ENCODE data around the gene LYRM4.
A peak's percentile ranks its signal among the peaks of the same experiment; 100 is the strongest.

The LYRM4 gene

GRCh38 chr6:5260661-5261544, at the start of gene LYRM4, which contains the start of gene FARS2:
TSS of gene LYRM4 (minus strand) at chr6:5260950. CDS start at chr6:5260733, 217 bp downstream.
TSS of gene FARS2 (plus strand) at chr6:5261513.
- peak; percentile 89 for DNase-seq (ENCODE audit: low spot score)

DNA sequence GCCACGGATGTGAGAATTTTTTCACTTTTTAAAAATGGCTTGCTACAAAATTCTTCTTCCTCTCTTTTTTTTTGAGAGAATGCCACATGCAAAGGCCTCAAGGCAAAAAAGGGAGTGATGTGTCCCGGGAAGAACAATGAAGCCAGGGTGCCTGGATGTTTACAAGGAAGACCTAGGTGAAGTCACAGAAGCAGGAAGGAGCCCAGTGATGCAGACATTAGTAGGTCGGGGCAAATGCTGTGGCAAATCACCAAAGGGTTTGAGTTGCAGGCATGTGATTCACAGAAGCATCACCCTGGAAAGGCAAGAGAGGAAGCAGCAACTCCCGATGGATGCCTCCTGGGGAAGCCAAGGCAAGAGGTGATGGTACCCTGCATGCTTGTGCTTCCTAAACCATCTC, 47.3 kb upstream of the LYRM4 start:
- no peak for DNase-seq (ENCODE audit: low spot score)

- no peak for DNase-seq (ENCODE audit: low spot score)
Observed at GRCh38 chr6:5307058-5307457, 46.3 kb upstream of the LYRM4 start.

- DNase-seq (ENCODE audit: low spot score) = no peak
Observed at GRCh38 chr6:5305968-5306626, 45.3 kb upstream of the LYRM4 start.

GRCh38 chr6:5303682-5304081, 42.9 kb upstream of the LYRM4 start:
- no peak for DNase-seq (ENCODE audit: low spot score)

GRCh38 chr6:5302995-5303622, 42.4 kb upstream of the LYRM4 start:
- no peak for DNase-seq (ENCODE audit: low spot score)

DNA sequence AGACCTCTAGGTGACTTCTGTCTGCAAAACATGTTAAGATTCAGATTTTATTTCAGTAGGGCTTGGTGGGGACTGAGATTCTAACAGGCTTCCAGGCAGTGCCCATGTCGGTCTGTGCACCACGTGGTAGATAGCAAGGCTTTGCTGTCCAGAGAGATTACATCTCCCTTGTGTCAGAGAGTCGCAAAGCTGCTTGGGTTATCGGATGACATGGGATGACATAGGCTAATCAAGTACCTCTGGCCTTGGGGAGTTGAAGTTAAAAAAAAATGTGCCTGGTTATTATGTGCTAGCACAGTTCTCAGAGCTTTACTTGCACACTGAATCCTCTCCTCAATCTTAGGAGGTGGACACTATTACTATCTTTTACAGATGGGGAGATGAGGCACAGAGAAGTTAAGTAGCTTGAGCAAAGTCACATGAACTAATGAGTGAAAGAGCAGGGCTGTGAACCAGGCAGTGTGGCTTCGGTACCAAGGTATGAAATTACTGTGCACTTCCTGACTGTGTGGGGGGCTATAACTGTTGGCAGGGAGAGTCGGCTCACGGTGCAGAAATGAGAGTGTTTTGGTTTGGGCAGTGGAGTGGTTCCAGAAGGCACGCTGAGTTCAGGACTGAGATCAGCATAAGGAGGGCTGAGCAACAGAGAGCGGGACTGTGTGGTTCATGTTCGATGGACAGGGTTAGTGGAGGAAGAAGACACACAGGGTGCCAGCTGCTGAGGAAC, 41.6 kb upstream of the LYRM4 start:
- DNase-seq (ENCODE audit: low spot score) = no peak

GRCh38 chr6:5300206-5300764, 39.5 kb upstream of the LYRM4 start:
- no peak for DNase-seq (ENCODE audit: low spot score)

- no peak for DNase-seq (ENCODE audit: low spot score)
Observed at GRCh38 chr6:5295623-5296022, 34.9 kb upstream of the LYRM4 start.

DNA sequence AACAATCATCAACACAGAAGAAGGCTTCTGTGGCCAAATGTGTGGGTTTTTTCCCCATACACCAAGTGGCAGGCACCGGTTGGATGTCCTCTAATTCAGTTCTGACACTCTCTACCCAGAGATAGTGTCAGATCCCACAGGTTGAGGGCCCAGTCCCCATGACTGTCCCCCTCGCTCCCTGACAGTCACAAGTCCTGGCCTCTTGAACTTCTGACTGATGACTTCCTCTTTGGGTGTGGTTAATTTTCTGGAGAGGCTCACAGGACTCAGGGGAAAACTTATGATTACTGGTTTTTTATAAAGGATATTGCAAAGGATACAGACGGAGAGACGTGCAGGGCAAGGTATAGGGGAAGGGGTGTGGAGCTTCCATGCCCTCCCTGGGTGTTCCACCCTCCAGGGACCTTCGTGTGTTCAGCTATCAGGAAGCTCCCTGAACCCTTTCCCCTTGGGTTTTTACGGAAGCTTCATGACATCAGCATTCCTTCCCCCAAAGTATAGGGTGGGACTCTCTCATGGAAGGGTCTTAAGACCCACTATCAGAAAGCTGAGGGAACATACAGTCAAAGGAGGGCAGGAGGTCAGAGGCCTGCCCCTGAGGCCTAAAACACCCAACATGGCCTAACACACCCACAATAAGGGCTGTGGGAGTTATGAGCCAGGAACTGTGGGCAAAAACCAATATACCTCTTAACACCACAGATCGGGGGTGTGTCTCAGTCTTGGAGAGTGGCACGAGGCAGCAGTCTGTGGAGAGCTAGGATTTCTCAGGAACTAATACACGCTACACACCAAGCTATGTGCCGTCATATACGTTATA, 33.9 kb upstream of the LYRM4 start:
- DNase-seq (ENCODE audit: low spot score) = no peak

- no peak for DNase-seq (ENCODE audit: low spot score)
Observed at GRCh38 chr6:5293692-5294091, 32.9 kb upstream of the LYRM4 start.

GRCh38 chr6:5292154-5292553, 31.4 kb upstream of the LYRM4 start:
- DNase-seq (ENCODE audit: low spot score) = no peak

DNA sequence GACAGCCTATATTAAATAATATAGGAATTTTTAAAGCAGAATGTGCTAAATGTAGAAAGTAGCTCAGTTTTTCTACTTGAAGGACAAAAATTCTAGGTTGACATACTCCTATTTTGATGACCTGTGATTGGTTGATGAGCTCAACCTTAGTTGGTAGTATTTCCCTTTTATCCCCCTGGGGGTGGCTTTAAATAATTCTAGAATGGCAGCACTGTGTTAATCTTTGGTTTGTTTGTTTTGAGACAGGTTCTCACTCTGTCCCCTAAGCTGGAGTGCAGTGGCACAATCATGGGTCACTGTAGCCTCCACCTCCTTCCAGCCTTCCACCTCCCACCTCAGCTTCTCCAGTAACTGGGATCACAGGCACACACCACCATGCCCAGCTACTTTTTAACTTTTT, 29.8 kb upstream of the LYRM4 start:
- no peak for DNase-seq (ENCODE audit: low spot score)

- no peak for DNase-seq (ENCODE audit: low spot score)
Observed at GRCh38 chr6:5290097-5290496, 29.3 kb upstream of the LYRM4 start.

- DNase-seq (ENCODE audit: low spot score) = no peak
Observed at GRCh38 chr6:5287966-5288297, 27.2 kb upstream of the LYRM4 start.

DNA sequence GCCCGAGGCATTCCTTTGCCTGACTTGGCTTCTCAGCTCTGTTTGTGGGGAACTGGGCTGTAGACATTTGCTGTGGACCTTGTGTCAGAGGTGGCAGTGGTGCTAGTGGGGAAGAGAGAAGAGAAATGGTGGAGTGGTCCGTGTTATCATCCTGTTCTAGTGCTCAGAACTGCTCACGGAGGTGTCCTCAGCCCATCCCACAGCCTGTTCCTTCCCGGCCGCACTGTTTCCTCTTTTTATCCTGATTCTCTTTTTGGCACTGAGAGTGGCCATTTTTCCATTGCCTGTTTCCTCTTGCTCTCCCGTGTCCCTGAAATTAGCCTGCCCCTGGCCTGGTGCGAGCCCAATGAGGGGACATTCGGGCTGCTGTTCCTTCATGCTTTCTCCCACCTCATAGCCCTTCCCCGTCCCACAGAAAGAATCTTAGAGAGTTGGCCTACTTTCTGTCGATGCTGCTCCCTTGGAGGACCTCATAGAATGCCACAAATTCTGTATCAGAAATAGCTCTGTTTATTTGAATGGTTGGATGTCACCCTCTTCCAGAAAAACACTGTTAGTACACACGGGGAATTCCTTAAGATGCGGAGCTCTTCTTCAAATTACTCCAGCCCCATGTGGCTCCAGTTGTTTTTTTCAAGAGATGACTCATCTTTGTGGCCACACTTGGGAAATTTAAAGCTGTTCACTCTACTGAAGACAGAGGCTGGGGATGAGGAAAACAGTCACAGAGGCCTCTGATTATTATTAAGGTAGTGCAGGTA, 26.6 kb upstream of the LYRM4 start:
- DNase-seq (ENCODE audit: low spot score) = peak; percentile 53

DNA sequence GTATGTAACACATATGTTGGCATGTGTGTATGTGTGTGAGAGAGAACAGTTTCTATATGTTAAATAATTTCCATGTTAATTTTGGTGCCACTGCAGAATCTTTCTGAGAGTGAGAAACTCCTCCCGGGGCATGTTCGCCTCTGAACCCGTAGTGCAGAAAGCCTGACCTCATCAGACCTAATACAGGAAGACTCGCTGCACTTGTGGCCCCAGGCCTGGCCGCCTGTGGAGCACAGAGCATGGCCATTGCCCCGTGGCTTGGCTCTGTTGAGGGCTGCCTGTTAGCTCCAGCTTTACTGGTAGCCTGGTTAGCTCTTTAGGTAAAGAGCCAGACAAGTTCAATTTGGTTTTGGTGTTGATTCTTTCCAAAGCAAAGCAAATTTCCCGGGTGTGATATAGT, 26.0 kb upstream of the LYRM4 start:
- no peak for DNase-seq (ENCODE audit: low spot score)

DNA sequence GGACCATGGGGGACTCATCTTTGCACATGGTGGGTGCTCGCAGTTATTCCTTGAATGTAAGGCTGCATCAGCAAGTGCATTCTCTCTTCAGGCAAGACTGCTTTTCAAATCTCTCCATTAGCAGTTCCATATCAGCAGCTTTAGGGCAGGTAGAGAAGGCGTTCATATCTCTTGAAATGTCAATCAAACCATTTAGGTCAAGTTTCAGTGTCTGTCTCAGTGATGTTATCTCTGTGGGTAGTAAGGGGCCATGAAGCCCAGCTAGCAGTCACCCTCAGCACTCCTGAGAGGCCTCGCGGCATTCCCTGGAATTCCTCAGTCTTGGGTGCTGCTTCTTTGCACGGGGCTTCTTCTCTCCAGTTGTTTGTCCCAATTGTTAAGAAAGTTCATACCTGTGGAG, 24.8 kb upstream of the LYRM4 start:
- DNase-seq (ENCODE audit: low spot score) = no peak

DNA sequence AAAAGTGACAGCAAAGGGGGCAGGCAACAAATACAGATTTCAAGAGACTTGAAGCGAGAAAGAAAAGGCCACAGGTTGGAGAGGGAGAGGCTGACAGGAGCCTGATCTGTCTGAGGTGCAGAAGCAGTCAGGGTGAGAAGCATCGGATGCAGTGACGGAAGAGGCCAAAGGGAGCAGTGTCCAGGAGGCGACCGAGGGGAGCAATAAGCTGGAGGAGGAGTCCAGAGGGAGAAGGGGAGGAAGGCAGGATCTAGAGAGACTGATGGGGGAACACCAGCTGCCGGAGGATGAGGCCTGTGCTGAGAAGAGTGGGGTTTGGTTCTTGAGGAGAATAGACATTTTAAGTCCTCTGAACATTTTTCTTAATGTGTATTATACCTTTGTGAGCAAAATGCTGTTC, 24.3 kb upstream of the LYRM4 start:
- no peak for DNase-seq (ENCODE audit: low spot score)

DNA sequence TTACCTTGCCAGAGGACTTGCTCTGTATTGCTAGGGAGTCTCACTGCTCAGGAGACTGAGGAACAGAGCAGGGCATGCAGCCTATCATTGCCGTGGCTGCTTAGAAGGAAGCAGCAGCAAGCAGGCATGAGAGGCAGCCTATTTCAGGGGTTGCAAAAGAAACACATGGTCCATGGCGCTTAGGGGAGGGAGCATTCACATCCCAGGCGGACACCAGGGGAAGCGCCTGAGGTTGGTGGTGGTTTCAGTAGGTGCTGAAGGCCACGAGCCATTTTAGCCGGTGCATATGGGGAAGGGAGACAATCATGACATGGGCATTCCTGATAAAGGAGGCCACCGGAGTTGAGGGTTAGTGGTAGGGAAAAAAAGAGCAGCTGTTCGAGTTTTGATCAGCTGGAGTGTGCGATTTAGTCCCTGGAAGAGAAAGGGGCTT, 21.5 kb upstream of the LYRM4 start:
- DNase-seq (ENCODE audit: low spot score) = no peak

Measured in COLO829 (cell line).